GM19452 (cell line): ENCODE measurements around the gene CHST10.
"Not testable (repeated sequence)": the region's sequence is repeated elsewhere in the genome, so short reads cannot be mapped to it uniquely, and the experiment has no call there.

Experiments
- ATAC-seq: cut with Tn5 transposase; IDR thresholded peaks from one replicate; pipeline ENCODE4 v1.9.1; 2021; ENCODE audit not compliant: unreplicated experiment

The CHST10 gene

DNA sequence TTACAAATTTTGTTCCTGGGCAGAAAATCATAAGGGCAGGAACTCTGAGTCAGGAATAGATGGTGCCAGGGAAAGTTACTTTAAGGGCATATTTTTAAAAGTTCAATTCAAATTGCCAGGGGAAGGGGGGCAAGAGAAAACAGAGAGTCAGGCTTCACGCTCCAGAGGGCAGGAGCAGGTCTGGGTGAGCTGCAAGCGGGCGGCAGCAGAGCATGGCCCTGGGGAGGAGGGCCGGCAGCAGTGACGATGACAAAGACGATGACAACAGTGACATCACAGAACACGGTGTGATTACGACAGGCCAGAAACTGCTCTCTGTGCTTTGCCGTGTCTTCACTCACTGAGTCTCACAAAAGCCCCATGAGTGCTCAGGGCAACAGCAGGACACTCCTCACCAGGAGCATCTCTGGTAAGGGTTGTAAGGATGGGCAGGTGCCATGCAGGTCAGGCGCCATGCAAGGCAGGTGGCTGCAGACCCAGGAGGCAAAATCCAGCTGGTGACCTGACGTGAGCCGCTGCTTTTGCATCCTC is 23.3 kb downstream of the CHST10 start:
- ATAC-seq, result no peak

GRCh38 chr2:100393362-100393761 is 24.1 kb downstream of the CHST10 start:
- no peak for ATAC-seq

GRCh38 chr2:100392715-100393114 is 24.8 kb downstream of the CHST10 start:
- ATAC-seq, result no peak

GRCh38 chr2:100391735-100392515 is 25.5 kb downstream of the CHST10 start:
- no peak for ATAC-seq

DNA sequence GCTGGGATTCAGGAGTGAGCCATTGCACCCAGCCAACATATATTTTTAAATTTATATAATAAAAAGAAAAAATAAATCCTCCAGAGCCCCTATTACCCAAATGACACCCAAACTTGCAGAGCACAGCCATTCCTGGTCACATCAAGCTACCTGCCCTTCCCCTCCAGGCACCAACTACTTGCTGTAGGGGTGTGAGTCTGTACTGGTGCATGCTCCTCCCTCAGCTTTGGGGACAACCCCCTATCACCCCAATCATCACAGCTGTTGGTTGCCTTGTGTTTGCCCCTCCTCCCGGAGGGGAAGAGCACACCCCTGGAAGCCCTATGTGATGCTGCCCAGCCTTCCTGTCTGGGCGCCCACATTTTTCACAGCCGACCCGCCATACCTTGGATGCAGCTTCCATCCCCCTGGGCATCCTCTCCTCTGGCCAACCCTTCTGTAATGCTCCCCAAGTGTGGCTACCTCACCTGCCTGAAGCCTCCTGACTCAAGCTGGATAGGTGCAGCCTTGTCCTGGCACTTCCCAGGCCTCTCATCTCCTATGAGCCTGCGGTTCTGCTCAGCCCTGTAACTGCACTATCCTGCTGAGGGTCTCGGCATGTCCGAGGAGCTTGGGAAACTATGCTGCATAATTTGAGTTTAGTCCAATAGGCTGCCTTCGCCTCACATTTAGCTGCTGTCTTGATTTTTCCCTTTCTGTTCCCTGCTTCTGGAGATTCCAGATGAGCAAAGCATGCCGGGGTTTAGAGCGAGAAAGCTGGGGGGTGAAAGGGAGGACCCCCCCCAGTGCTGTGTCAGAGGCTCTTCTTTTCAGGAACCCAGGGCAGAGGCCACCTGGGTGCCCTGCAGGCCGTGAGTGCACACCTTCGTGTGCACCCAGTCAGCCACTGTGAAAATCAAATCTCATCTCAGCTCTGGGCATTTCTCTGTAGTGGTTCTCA is 27.2 kb downstream of the CHST10 start:
- no peak for ATAC-seq

- no peak for ATAC-seq
Measured at GRCh38 chr2:100388703-100389102, 28.8 kb downstream of the CHST10 start.

DNA sequence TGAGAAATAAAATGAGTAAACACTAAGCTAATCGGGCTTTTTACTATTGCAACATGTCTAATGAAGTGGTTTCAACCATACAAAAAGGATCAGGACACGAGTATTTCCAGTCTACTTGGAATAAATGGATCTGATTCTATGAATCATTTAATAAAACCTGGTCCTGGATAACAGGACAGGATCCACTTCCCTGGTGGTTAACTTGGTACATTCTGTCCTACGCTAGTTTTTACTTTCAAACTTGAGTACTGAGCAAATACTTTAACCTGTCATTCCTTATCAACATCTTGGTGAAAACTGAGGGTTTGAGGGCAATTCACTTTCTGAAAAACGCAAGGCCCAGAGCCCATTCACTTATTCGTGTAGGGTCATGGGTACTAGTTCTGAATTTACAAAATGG is 33.5 kb downstream of the CHST10 start:
- no peak for ATAC-seq

DNA sequence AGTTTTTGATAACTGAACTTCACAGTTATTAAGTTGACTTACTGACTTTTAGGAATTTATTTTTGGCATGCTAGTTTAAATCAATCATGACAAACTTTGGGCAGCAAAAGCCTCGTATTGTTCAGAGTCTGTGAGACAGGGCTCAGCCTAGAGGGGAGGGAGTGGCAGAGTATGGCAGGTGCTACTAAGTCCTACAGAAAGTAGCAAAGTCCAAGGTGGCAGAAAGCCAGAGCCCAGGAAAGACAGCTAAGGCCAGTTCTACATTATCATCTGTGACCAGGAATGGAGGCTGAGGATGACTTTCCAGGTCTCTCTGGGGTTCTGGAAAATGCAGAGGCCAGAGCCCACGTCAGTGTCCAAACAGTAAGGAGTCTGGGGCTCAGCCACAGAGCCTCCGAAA is 34.2 kb downstream of the CHST10 start:
- no peak for ATAC-seq

- ATAC-seq, result no peak
Measured at GRCh38 chr2:100381240-100381639, 36.2 kb downstream of the CHST10 start.

DNA sequence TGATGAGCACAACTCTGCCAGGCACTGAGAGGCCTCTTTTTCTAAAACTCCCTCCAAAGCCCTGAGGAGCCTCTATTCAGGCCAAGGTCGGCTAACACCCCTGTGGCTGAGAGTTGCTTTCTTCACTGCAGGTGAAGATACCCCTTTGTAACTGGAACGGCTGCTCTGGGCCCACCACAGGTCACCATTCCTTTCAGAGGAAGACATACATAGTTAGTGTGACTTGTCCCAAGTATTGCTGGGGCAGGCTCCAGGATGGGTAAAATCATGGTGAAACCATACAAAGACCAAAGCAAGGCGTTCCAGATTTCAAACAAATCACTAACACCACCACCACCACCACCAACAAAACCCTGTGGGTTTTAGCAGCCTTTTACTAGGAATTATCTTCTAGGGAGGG is 36.8 kb downstream of the CHST10 start:
- ATAC-seq, result no peak

DNA sequence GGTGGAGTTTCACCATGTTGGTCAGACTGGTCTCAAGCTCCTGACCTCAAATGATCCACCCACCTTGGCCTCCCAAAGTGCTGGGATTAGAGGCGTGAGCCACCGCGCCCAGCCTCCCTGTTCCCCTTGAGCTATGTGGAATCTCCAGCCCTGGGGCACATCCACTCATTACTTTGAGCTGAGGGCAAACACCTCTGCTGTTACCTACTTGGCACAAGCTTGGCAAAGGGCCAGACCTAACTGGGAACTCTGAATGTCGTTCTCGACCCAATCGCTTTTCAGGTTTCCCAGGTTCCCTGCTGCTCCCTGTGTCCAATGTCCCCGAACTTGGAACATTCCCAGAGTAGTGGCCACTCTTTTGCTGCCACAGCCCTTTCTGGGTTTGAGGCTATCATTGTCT is 40.6 kb downstream of the CHST10 start:
- no peak for ATAC-seq

DNA sequence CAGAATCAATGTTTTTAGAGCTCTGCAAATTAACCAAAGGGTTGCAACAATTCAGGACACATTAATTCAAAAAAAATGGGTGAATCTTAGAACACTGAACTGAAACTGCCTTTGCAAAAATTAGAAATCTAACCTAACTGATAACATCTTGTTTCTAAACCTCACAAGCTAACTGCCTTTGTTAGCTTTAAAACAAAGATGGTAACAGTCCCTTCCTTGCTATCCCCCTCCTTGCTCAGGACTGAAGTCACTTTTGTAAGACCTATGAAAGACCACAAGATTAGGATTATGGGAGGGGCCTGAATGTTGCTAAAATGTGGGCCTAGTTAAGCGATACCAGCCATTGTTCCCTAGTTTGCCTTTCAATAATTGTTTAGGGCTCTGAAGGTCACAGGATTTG is 50.3 kb downstream of the CHST10 start:
- ATAC-seq, result no peak

DNA sequence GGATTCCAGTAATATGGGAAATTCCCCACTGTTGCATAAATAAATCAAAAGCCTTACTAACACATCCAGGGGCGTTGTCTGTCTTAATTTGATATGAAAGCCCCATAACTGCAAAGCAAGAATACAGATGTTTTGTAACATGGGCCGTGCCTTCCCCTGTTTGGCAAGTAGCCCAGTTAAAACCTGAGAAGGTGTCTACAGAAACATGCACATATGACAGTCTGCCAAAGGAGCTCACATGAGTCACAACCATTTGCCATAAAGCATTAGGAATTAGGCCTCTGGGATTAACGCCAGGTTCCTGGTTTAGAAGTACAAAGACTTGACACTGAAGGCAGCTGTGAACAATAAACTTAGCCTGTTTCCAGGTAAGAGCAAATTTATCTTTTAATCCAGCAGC is 52.0 kb downstream of the CHST10 start:
- ATAC-seq, result no peak

- not testable (repeated sequence) for ATAC-seq
Measured at GRCh38 chr2:100362269-100362668, 55.2 kb downstream of the CHST10 start.

GRCh38 chr2:100359576-100359975 is 57.9 kb downstream of the CHST10 start:
- ATAC-seq, result no peak

GRCh38 chr2:100358554-100358953 is 58.9 kb downstream of the CHST10 start:
- ATAC-seq, result no peak

DNA sequence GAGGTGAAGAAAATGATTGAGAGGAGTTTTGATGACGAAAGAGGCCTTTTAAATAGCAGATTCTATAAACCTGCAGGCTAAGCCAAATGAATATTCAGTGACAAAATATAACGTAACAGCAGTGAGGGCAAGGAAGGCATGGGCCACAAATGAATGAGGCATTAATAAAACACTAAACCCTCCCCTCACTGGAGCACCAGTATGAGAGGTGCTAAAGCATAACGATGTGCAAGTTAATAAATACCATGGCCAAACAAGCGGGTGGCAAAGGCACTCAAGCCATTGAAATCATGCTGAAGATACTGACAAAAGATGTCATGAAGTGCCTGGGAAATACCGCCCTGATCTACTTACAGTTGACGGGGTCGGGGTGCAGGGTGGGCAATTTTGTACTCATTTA is 64.9 kb downstream of the CHST10 start:
- ATAC-seq, result no peak

- no peak for ATAC-seq
Measured at GRCh38 chr2:100350661-100351185, 66.7 kb downstream of the CHST10 start.

DNA sequence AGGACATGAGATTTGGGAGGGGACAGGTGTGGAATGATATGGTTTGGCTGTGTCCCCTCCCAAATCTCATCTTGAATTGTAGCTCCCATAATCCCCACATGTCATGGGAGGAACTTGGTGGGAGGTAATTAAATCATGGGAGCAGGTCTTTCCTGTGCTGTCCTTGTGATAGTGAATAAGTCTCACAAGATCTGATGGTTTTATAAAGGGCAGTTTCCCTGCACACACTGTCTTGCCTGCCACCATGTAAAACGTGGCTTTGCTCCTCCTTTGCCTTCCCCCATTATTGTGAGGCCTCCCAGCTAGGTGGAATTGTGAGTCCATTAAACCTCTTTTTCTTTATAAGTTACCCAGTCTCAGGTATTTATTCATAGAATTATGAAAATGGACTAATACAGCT is 72.3 kb downstream of the CHST10 start:
- ATAC-seq, result not testable (repeated sequence)

DNA sequence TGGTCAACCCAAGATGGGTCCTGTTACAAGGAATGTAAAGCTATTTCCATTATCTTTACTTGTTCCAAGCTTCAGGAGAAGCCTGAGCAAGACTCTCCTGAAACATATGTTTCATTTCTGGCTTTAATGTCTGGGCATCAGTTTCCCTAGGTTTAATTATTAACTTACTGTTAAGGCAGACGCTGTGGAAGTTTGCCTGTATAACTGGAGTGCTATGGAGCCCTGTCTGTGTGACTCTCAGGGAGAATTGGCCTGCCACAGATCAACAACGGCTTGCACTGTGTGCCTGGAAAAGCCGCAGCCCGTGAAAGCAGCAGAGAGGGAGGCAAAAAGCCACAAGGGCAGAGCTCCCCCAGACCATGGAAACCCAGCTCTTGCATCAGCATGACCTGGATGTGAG is 73.0 kb downstream of the CHST10 start:
- no peak for ATAC-seq

DNA sequence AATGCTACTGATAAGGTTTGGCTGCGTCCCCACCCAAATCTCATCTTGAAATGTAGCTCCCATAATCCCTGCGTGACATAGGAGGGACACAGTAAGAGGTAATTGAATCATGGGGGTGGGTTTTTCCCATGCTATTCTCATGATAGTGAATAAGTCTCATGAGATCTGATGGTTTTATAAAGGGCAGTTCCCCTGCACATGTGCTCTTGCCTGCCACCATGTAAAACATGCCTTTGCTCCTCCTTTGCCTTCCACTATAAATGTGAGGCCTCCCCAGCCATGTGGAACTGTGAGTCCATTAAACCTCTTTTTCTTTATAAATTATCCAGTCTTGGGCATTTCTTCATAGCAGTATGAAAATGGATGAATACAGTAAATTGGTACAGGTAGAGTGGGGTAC is 75.0 kb downstream of the CHST10 start:
- ATAC-seq, result not testable (repeated sequence)
